Measurements from ENCODE around the gene C11orf52. TPM values are rescaled to one million over a fixed set of nuclear protein-coding genes. Genes with fewer than 3 reads are reported as not detected.
A peak's percentile ranks its signal among the peaks of the same experiment; 100 is the strongest.

C11orf52 gene
- total RNA-seq, 4 donors from 2014 or later: 1.8 to 6.9 (median 2.9) TPM

DNA sequence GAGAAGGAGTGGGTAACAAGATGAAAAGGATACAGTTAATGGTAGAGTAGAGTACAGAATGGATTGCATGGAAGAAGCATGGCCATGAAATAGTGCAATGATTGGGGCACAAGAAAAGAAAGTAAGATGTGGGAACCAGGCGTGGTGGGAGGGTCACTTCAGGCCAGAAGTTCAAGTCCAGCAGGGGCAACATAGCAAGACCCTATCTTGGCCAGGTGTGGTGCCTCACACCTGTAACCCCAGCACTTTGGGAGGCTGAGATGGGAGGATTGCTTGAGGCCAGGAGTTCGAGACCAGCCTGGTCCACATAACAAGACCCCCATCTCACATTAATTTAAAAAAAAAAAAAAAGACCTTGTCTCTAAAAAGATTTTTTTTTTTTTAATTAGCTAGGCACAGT, 1.4 kb upstream of the C11orf52 start:
- H3K27ac ChIP-seq (replicated peaks in 1 of 4): no peak overlapping the region
- no peaks in the 10 kb centered on the region for H3K36me3 ChIP-seq
- no peak overlapping the region for H3K4me3 ChIP-seq
- 87% methylated on average over 2 of the region's 2 CpGs for WGBS
- DNase-seq (ENCODE audit: extremely low spot score): peak; percentile 64
- peaks cover 28 to 38% (median 35%) of the 10 kb centered on the region in 4 donors for H3K4me1 ChIP-seq
- H3K9me3 ChIP-seq: no peaks in the 10 kb centered on the region
- H3K27me3 ChIP-seq: peaks cover 0 to 7% (median 0%) of the 10 kb centered on the region in 4 donors
- intact Hi-C loops (cut with DNase I): no loop called here
- TF ChIP-seq, protein P1, sequence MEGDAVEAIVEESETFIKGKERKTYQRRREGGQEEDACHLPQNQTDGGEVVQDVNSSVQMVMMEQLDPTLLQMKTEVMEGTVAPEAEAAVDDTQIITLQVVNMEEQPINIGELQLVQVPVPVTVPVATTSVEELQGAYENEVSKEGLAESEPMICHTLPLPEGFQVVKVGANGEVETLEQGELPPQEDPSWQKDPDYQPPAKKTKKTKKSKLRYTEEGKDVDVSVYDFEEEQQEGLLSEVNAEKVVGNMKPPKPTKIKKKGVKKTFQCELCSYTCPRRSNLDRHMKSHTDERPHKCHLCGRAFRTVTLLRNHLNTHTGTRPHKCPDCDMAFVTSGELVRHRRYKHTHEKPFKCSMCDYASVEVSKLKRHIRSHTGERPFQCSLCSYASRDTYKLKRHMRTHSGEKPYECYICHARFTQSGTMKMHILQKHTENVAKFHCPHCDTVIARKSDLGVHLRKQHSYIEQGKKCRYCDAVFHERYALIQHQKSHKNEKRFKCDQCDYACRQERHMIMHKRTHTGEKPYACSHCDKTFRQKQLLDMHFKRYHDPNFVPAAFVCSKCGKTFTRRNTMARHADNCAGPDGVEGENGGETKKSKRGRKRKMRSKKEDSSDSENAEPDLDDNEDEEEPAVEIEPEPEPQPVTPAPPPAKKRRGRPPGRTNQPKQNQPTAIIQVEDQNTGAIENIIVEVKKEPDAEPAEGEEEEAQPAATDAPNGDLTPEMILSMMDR (IDR thresholded peaks at IDR 0.05): no peak
- TF ChIP-seq POLR2A (IDR thresholded peaks at IDR 0.05; ENCODE audit: low read depth): no peak
- TF ChIP-seq POLR2AphosphoS5 (IDR thresholded peaks at IDR 0.05): no peak
- no peak for TF ChIP-seq EP300 (IDR thresholded peaks at IDR 0.05)

DNA sequence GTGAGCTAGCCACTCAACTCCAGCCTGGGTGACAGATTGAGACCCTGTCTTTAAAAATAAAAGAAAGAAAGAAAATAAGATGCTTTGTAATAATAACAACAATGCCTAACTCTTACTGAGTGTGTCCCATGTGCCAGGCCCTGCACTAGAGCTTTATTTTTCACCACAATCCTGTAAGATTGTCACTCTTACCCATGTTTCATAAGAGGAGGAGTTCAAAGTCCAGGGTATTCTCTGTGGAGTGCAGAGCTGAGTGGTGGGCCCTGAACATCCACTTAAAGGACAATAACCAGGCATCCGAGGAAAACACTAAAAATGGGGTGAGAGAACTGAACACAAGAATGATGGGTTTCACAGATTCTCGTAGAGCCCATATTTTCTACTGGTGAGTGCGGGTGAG, 925 bp upstream of the C11orf52 start:
- intact Hi-C loops (cut with DNase I): no loop called here
- Histone ChIP-seq H3K9me3 (no peaks in the 10 kb centered on the region), H3K27me3 (peaks cover 0 to 7% (median 0%) of the 10 kb centered on the region in 4 donors), H3K27ac (replicated peaks in 1 of 4) (peak overlapping the region in 1 of 4 donors; percentile 29), H3K4me1 (peaks cover 31 to 43% (median 39%) of the 10 kb centered on the region in 4 donors), H3K36me3 (no peaks in the 10 kb centered on the region), H3K4me3 (no peak overlapping the region)
- peak; percentile 39 for DNase-seq (ENCODE audit: extremely low spot score)
- TF ChIP-seq, protein P1 (IDR thresholded peaks at IDR 0.05): no peak
- no peak for TF ChIP-seq POLR2A (IDR thresholded peaks at IDR 0.05; ENCODE audit: low read depth)
- no peak for TF ChIP-seq POLR2AphosphoS5 (IDR thresholded peaks at IDR 0.05)
- TF ChIP-seq EP300 (IDR thresholded peaks at IDR 0.05): no peak
- WGBS: 93% methylated on average over 3 of the region's 3 CpGs

DNA sequence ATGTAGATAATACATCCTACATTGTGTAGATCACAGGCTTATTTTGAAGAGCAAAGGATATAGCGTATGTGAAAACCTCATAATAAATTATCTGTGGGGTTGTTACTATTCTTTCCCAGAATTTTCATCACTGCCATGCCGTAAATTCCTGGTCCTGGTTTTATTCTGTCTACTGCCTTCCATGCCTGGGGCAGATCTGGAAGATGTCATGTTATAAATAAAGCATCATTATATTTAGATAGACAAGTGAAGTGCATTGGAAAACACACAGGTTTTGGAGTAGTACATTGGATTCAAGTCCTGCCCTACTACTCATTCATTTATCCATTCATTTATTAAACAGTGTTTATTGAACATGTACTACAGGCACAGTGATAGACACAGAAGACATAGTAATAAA, 2.2 kb downstream of the C11orf52 start:
- Histone ChIP-seq H3K36me3 (no peaks in the 10 kb centered on the region), H3K4me1 (peaks cover 42 to 52% (median 50%) of the 10 kb centered on the region in 4 donors), H3K27me3 (no peaks in the 10 kb centered on the region), H3K9me3 (no peaks in the 10 kb centered on the region), H3K27ac (replicated peaks in 1 of 4) (peak overlapping the region in 2 of 4 donors; percentile 92 to 93), H3K4me3 (no peak overlapping the region)
- intact Hi-C loops (cut with DNase I): no loop called here
- WGBS: 73% methylated on average over 2 of the region's 2 CpGs
- no peak for DNase-seq (ENCODE audit: extremely low spot score)
- no peak for TF ChIP-seq POLR2AphosphoS5 (IDR thresholded peaks at IDR 0.05)
- TF ChIP-seq POLR2A (IDR thresholded peaks at IDR 0.05; ENCODE audit: low read depth): no peak
- TF ChIP-seq, protein P1 (IDR thresholded peaks at IDR 0.05): no peak
- no peak for TF ChIP-seq EP300 (IDR thresholded peaks at IDR 0.05)

DNA sequence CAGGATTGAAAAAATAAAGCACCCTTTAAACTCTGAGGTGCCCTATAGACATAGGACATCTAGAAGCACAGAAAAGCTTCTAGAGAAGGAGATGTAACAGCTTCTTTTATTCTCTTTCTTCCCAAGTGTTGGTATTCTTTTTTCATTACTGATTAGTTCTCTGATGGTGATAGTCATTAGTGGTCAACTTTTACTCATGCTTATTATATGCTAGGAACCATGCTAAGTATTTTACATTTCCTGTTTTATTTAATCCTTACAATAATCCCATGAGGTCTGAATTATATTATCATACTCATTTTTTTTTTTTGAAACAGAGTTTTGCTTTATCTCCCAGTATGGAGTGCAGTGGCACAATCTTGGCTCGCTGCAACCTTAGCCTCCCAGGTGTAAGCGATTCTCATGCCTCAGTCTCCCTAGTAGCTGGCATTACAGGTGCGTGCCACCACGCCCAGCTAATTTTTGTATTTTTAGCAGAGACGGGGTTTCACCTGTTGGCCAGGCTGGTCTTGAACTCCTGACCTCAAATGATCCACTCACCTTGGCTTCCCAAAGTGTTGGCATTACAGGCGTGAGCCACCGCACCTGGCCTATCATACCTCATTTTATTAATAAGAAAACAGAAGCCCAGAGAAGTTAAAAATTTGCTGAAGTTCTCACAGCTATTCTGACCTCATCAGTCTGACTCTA, 3.0 kb downstream of the C11orf52 start:
- Histone ChIP-seq H3K4me1 (peaks cover 47 to 60% (median 58%) of the 10 kb centered on the region in 4 donors), H3K27ac (replicated peaks in 1 of 4) (peak overlapping the region; percentile 87 to 93 (median 92)), H3K4me3 (no peak overlapping the region), H3K36me3 (no peaks in the 10 kb centered on the region), H3K27me3 (no peaks in the 10 kb centered on the region), H3K9me3 (no peaks in the 10 kb centered on the region)
- 94% methylated on average over 7 of the region's 7 CpGs for WGBS
- TF ChIP-seq, protein P1 (IDR thresholded peaks at IDR 0.05): no peak
- intact Hi-C loops (cut with DNase I): no loop called here
- DNase-seq (ENCODE audit: extremely low spot score): peak; percentile 68

All from esophagus muscularis mucosa (tissue), 4 donors.